Fibroblast of lung (primary cell): ENCODE measurements around the gene LIPG. TPM values are rescaled to one million over a fixed set of nuclear protein-coding genes. Genes with fewer than 3 reads are reported as not detected.
A peak's percentile ranks its signal among the peaks of the same experiment; 100 is the strongest.

Source experiments
- DNase-seq, 2 donors: peaks; one replicate each; pipeline versions ENCODE4 v3.0.0 to v3.0.0-alpha.2; 2010; ENCODE audit warnings: low read depth in 2 of 2
- H2AFZ ChIP-seq: 2 replicates; pipeline ENCODE4 v1.5.1; 2012; ENCODE audit warnings: low read length, control low read depth, inconsistent platforms
- H3K27ac ChIP-seq: 2 replicates; pipeline ENCODE4 v1.5.1; 2011; ENCODE audit warnings: low read length, control low read depth; ENCODE audit not compliant: insufficient read depth
- H3K27me3 ChIP-seq: 2 replicates; pipeline ENCODE4 v1.5.1; 2011; ENCODE audit warnings: mild to moderate bottlenecking, low read length; ENCODE audit not compliant: control insufficient read depth, insufficient read depth
- H3K36me3 ChIP-seq: 2 replicates; pipeline ENCODE4 v1.5.1; 2011; ENCODE audit warnings: low read length; ENCODE audit not compliant: control insufficient read depth, insufficient read depth
- H3K4me1 ChIP-seq: 2 replicates; pipeline ENCODE4 v1.5.1; 2011; ENCODE audit warnings: low read length; ENCODE audit not compliant: control insufficient read depth, insufficient read depth; ENCODE audit errors: extremely low read depth
- H3K4me2 ChIP-seq: 2 replicates; pipeline ENCODE4 v1.5.1; 2011; ENCODE audit warnings: low read length, control low read depth; ENCODE audit not compliant: insufficient read depth; ENCODE audit errors: extremely low read depth
- H3K4me3 ChIP-seq, 4 experiments: fragments of 200-600 bp in 1 of 4; sonication (generic) in 1 of 4; replicated peaks in 1 of 4; 2 replicates each; pipeline ENCODE4 v1.5.1; 2011 to 2016; ENCODE audit warnings: low read length in 4 of 4, low read depth in 3 of 4, mild to moderate bottlenecking in 3 of 4, control low read depth in 2 of 4, inconsistent platforms in 1 of 4, mixed read lengths in 1 of 4; ENCODE audit not compliant: insufficient read depth in 1 of 4; ENCODE audit errors: control extremely low read depth in 1 of 4
- H3K79me2 ChIP-seq: 2 replicates; pipeline ENCODE4 v1.5.1; 2012; ENCODE audit warnings: mild to moderate bottlenecking, low read length, inconsistent platforms; ENCODE audit not compliant: control insufficient read depth, insufficient read depth
- H3K9ac ChIP-seq: 2 replicates; pipeline ENCODE4 v1.5.1; 2011; ENCODE audit warnings: mild to moderate bottlenecking, low read length, control low read depth; ENCODE audit not compliant: insufficient read depth
- H3K9me3 ChIP-seq: 2 replicates; pipeline ENCODE4 v1.5.1; 2012; ENCODE audit warnings: low read depth, low read length; ENCODE audit not compliant: control insufficient read depth, insufficient read depth
- H4K20me1 ChIP-seq: 2 replicates; pipeline ENCODE4 v1.5.1; 2011; ENCODE audit warnings: low read length; ENCODE audit not compliant: control insufficient read depth, insufficient read depth; ENCODE audit errors: extremely low read depth
- CTCF ChIP-seq, 2 donors: IDR thresholded peaks in 1 of 2; conservative IDR thresholded peaks in 1 of 2; 1 replicate in 1 of 2; 2 replicates in 1 of 2; pipeline ENCODE4 v1.5.1; 2011 to 2012; ENCODE audit warnings: low read length in 2 of 2, control low read depth in 1 of 2, inconsistent platforms in 1 of 2, low read depth in 1 of 2, mild to moderate bottlenecking in 1 of 2
- EZH2 ChIP-seq: IDR thresholded peaks from 2 replicates; pipeline ENCODE4 v1.5.1; 2012; ENCODE audit warnings: low read length, control low read depth, mild to moderate bottlenecking; ENCODE audit errors: missing control alignments
- polyA plus RNA-seq, 2 donors: library from polyadenylated mRNA; depleted of rRNA in 1 of 2; stranded (reverse) in 1 of 2; unstranded in 1 of 2; fragments of >200 nt; gene quantifications; 2 replicates each; pipeline ENCODE4 v1.2.1, GENCODE V29; 2011 to 2012; ENCODE audit warnings: missing spikeins in 1 of 2
- total RNA-seq: library from RNA; depleted of rRNA; stranded (reverse); fragments of >200 nt; gene quantifications from 2 replicates; pipeline ENCODE4 v1.2.1, GENCODE V29; 2014

LIPG gene
- total and polyA plus RNA-seq, 2 donors (not counting 1 experiment from before 2014, with no cell fraction given) = 0.30 to 0.50 TPM

GRCh38 chr18:49621717-49622351, 60.0 kb downstream of the LIPG start:
- DNase-seq = no peak

GRCh38 chr18:49623571-49623970, 61.7 kb downstream of the LIPG start:
- Histone ChIP-seq H3K36me3 (no peaks in the 10 kb centered on the region), H3K27ac (no peak overlapping the region), H3K27me3 (peaks cover 6% of the 10 kb centered on the region), H3K4me2 (no peak overlapping the region), H3K9ac (no peak overlapping the region), H3K9me3 (no peaks in the 10 kb centered on the region), H3K79me2 (no peaks in the 10 kb centered on the region), H3K4me1 (no peaks in the 10 kb centered on the region), H2AFZ (no peak overlapping the region), H4K20me1 (no peaks in the 10 kb centered on the region), H3K4me3 (no peak overlapping the region)
- TF ChIP-seq CTCF (conservative IDR thresholded peaks at IDR 0.05 in 1 of 2, IDR thresholded peaks at IDR 0.05 in 1 of 2; ENCODE audit: low read depth in 1 of 2, low read length in 2 of 2) (no peak), EZH2 (no peak)
- peak in 1 of 2 donors; percentile 20 for DNase-seq

More at GRCh38 chr18:49621717-49622351, 60.0 kb downstream of the LIPG start:
- Histone ChIP-seq H3K9me3 (no peaks in the 10 kb centered on the region), H3K4me2 (no peak overlapping the region), H3K79me2 (no peaks in the 10 kb centered on the region), H4K20me1 (no peaks in the 10 kb centered on the region), H3K27ac (no peak overlapping the region), H2AFZ (no peak overlapping the region), H3K27me3 (peaks cover 5% of the 10 kb centered on the region), H3K4me3 (no peak overlapping the region), H3K4me1 (no peaks in the 10 kb centered on the region), H3K9ac (no peak overlapping the region), H3K36me3 (no peaks in the 10 kb centered on the region)
- TF ChIP-seq CTCF (conservative IDR thresholded peaks at IDR 0.05 in 1 of 2, IDR thresholded peaks at IDR 0.05 in 1 of 2; ENCODE audit: low read depth in 1 of 2, low read length in 2 of 2) (no peak), EZH2 (no peak)

- DNase-seq = peak; percentile 71 to 89
- TF ChIP-seq EZH2 (no peak), CTCF (conservative IDR thresholded peaks at IDR 0.05 in 1 of 2, IDR thresholded peaks at IDR 0.05 in 1 of 2; ENCODE audit: low read depth in 1 of 2, low read length in 2 of 2) (no peak)
- no peak overlapping the region for H3K9ac ChIP-seq
These were observed 63.3 kb downstream of the LIPG start for GRCh38 chr18:49625021-49625691.

More at GRCh38 chr18:49625021-49625691, 63.3 kb downstream of the LIPG start:
- Histone ChIP-seq H3K4me1 (no peaks in the 10 kb centered on the region), H3K4me3 (no peak overlapping the region), H3K27ac (no peak overlapping the region), H2AFZ (no peak overlapping the region), H3K79me2 (no peaks in the 10 kb centered on the region), H3K27me3 (peaks cover 10% of the 10 kb centered on the region), H3K9me3 (no peaks in the 10 kb centered on the region), H4K20me1 (no peaks in the 10 kb centered on the region), H3K36me3 (no peaks in the 10 kb centered on the region), H3K4me2 (no peak overlapping the region)
